NT2/D1 (cell line): ENCODE measurements around the gene DSG3.

Source experiments
- YY1 ChIP-seq: IDR thresholded peaks from 2 replicates; pipeline ENCODE4 v1.6.1; 2011; ENCODE audit not compliant: insufficient read length, insufficient read depth
- ZNF274 ChIP-seq: IDR thresholded peaks from 2 replicates; pipeline ENCODE4 v1.6.1; 2011; ENCODE audit warnings: mild to moderate bottlenecking, low read depth, low read length

GRCh38 chr18:31439807-31440325 is 7.7 kb upstream of the DSG3 start:
- no peak for TF ChIP-seq YY1
- no peak for TF ChIP-seq ZNF274
